Hematopoietic multipotent progenitor cell (in vitro differentiated cells): ENCODE measurements around the gene TSPAN13. TPM values are rescaled to one million over a fixed set of nuclear protein-coding genes. Genes with fewer than 3 reads are reported as not detected.
"Not testable (repeated sequence)": the region's sequence is repeated elsewhere in the genome, so short reads cannot be mapped to it uniquely, and the experiment has no call there.

Experiments used
- DNase-seq, 3 donors: peaks; one replicate each; pipeline ENCODE4 v3.0.0-alpha.2; 2011 to 2015; ENCODE audit warnings: low read depth in 2 of 3, low spot score in 2 of 3
- total RNA-seq: library from RNA; depleted of rRNA; stranded (reverse); fragments of >200 nt; gene quantifications from one replicate; pipeline ENCODE4 v1.2.3, GENCODE V29; 2012

The TSPAN13 gene
- total RNA-seq, 1 donor, result 8.3 TPM

- no peak for DNase-seq
These were observed 13.0 kb upstream of the TSPAN13 start for GRCh38 chr7:16740623-16740953.

DNA sequence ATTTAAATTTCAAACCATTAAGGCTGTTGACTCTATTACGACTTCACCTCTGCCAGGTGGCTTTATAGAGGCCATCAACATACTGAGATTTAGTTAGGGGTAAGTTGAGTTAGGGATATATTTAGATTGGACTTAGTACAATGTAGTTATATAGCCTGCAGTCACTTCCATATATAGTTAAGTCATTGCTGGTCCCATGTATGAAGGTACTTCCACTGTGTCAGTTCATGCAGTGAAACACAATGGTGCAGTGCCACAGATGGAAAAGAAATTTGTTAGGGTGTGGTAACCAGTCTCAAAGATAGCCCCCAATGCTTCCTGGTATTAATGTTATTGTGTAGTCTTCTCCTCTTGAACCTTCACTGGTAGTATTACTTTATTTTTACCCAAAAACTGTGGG lies 12.6 kb upstream of the TSPAN13 start:
- DNase-seq, result no peak

DNA sequence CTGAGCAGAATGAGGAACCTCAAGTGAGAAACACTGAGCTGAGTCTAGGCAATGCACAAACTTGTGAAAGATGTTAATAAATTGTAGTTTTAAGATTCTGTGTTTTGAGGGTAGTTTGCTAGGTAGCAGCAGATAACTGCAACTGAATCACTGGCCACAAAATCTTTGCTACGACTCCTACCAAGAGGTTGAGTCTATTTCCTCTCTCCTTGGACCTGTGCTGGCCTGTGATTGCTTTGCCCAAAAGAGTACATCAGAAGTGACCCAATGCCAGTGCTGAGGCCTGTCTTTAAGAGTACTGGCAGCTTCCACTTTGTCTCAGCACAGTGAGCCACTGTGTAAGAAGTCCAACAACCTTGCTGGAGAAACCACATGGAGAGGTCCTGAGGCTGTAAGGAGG lies 11.9 kb upstream of the TSPAN13 start:
- no peak for DNase-seq

DNA sequence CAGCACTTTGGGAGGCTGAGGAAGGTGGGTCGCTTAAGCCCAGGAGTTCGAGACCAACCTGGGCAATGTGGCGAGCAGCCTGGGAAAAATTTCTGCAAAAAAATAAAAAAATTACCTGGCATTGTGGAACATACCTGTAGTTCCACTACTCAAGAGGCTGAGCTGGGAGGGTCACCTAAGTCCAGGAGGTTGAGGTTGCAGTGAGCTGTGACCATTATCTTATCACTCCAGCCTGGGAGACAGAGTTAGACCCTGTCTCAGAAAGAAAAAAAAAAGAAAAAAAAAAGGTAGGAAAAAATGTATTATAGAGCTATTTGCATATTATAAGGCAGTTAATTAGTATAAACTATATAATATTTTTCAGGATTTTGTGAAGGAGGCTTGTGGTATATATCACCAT lies 11.0 kb upstream of the TSPAN13 start:
- no peak for DNase-seq

GRCh38 chr7:16743236-16743635 lies 10.3 kb upstream of the TSPAN13 start:
- DNase-seq, result no peak

DNA sequence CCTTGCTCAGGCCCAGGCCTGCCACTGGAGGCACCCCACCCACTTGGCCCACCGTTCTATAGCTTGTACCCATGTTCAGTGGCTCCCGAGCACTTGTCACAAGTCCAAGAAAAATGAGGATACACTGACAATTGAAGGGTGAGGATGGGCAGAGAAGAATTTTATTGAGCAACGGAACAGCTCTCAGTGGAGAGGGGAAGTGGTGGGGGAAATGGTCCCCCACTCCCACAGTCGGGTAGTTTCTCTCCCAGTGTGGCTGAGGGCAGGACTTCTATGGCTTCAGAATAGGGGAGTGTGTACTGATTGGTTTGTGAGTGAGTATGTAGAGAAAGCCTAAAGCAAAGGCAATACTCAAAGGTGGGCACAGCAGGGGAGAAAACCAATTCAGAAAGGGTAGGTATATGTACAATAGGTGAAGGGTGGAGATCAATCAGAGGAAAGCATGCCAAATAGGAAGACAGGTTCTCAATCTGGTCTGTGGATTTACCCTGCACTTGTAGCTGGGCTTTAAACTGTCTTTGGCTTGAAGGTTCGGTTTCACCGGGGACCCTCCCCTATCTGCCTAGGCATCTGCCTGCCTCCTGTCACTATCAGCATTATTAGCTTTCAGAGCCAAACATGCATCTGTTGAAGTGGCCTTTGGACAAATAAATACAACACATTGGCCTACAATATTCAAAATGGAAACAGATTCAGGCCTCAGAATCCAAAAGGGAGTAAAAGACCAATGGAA lies 8.9 kb upstream of the TSPAN13 start:
- DNase-seq, result no peak

DNA sequence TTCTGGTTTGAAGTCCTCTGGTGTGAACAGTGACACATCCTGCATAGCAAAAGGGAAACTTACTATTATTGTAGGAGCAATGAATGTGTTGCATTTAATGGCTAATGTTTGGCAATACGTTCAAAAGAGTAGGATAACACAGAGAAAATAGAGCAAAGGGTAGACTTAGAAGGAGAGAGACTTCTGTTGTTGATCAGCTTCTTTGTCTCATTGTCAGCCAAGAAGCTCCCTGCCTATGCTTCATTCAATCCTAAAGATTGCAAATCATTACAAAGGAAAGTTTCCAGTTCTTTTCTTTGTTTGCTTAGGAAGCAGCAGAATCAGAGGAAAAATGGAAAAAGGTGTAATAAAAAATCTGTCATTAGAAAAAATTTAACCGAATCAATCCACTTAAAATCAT lies 7.9 kb upstream of the TSPAN13 start:
- DNase-seq, result no peak

- no peak for DNase-seq
These were observed 6.5 kb upstream of the TSPAN13 start for GRCh38 chr7:16747102-16747501.

GRCh38 chr7:16753932-16754855 lies 639 bp downstream of the TSPAN13 start:
- peak in 1 of 3 donors; percentile 39 for DNase-seq

- no peak for DNase-seq
These were observed 1.3 kb downstream of the TSPAN13 start for GRCh38 chr7:16754856-16755317.

- DNase-seq, result no peak
These were observed 1.8 kb downstream of the TSPAN13 start for GRCh38 chr7:16755397-16755796.

GRCh38 chr7:16758036-16758435 lies 4.5 kb downstream of the TSPAN13 start:
- no peak for DNase-seq

GRCh38 chr7:16758631-16759611 lies 5.4 kb downstream of the TSPAN13 start:
- DNase-seq, result peak in 1 of 3 donors; percentile 32

DNA sequence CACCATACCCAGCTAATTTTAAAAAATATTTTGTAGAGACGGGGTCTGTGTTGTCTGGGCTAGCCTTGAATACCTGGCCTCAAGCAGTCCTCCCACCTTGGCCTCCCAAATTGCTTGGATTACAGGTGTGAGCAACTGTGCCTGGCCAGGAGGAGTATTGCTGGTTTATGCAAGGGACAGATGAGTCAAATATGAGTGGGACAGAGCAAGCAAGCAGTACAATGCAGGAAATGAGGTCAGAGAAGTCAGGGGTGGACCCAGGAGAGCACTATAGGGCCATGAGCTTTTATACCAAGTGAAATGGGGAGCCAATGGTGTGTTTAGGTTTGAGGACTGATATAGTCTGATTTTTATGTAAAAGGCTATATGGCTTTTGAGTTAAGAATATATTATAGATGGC lies 6.3 kb downstream of the TSPAN13 start:
- no peak for DNase-seq

DNA sequence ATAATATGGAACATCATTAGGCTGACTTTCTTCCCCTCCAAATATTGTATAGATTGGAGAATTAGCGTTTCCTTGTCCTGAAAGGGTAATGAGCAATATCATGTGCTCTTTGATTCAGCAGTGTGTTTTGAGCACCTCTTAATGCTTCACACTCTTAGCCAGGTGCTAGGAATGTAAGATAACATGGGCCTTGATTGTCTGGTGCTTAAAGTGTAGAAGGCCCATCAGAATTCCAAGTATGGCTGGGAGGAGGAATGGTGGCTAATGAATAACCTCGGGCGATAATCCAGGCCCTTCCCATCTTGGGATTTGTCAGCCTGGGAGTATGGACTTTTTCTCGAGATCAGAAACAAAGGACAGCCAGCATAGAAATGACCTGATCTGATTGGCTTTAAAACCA lies 8.6 kb downstream of the TSPAN13 start:
- no peak for DNase-seq

DNA sequence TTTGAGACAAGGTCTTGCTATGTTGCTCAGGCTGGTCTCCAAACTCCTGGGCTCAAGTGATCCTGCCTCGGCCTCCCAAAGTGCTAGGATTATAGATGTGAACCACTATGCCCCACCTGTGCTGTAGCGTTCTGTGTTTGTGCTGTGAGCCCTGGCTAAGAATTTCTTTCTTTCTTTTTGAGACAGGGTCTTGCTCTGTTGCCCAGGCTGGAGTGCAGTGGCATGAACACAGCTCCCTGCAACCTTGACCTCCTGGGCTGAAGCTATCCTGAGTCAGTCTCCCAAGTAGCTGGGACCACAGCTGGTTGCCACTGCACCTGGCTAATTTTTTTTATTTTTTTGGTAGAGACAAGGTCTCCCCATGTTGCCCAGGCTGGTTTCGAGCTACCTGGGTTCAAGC lies 11.4 kb downstream of the TSPAN13 start:
- no peak for DNase-seq

- no peak for DNase-seq
These were observed 11.9 kb downstream of the TSPAN13 start for GRCh38 chr7:16765436-16765859.

GRCh38 chr7:16769994-16770393 lies 16.4 kb downstream of the TSPAN13 start:
- not testable (repeated sequence) for DNase-seq

- no peak for DNase-seq
These were observed 17.2 kb downstream of the TSPAN13 start for GRCh38 chr7:16770657-16771329.

GRCh38 chr7:16773326-16773725 lies 19.8 kb downstream of the TSPAN13 start:
- DNase-seq, result no peak
